Testis (tissue), 3 donors: Measurements from ENCODE around the gene EXO1. TPM values are rescaled to one million over a fixed set of nuclear protein-coding genes. Genes with fewer than 3 reads are reported as not detected.
"Not testable (repeated sequence)": the region's sequence is repeated elsewhere in the genome, so short reads cannot be mapped to it uniquely, and the experiment has no call there.

Experiments used
- DNase-seq: peaks from one replicate; pipeline ENCODE4 v3.0.0-alpha.2; 2019
- H3K27ac ChIP-seq, 2 donors: fragments of 200-600 bp; sonication (generic); one replicate each; pipeline ENCODE4 v1.5.1; 2019
- H3K27me3 ChIP-seq: fragments of 200-600 bp; sonication (generic); one replicate; pipeline ENCODE4 v1.5.1; 2019
- H3K36me3 ChIP-seq: fragments of 200-600 bp; sonication (generic); one replicate; pipeline ENCODE4 v1.5.1; 2017; ENCODE audit warnings: low read depth; ENCODE audit errors: missing control alignments
- H3K4me1 ChIP-seq: fragments of 200-600 bp; sonication (generic); one replicate; pipeline ENCODE4 v1.5.1; 2019
- H3K4me3 ChIP-seq, 2 donors: fragments of 200-600 bp; sonication (generic); one replicate each; pipeline ENCODE4 v1.5.1; 2017 to 2019
- H3K9me3 ChIP-seq: fragments of 200-600 bp; sonication (generic); one replicate; pipeline ENCODE4 v1.5.1; 2017
- POLR2A ChIP-seq: fragments of 450-650 bp; IDR thresholded peaks from one replicate; pipeline ENCODE4 v1.6.1; 2017; ENCODE audit warnings: antibody characterized with exemption, mild to moderate bottlenecking, moderate library complexity
- WGBS, 2 donors: methylation state at CpG; one replicate each; pipeline ENCODE4 v1.1.5; 2018; 5-methylcytosine and 5-hydroxymethylcytosine counted together
- intact Hi-C: fragments of 100-400 bp; cut with DNase I; formaldehyde crosslinking; loops from one replicate; pipeline ENCODE4 v1.15.1; 2023; ENCODE audit warnings: low total_unique reads
- polyA plus RNA-seq: library from polyadenylated mRNA; stranded (reverse); fragments of 350-450 nt; fragmentation: Illumina TruSeq; extraction: RNeasy Lipid Tissue Mini Kit (QIAGEN cat#74804); gene quantifications from one replicate; pipeline ENCODE4 v1.2.3, GENCODE V29; 2014; ENCODE audit warnings: low read depth, low replicate concordance; ENCODE audit not compliant: insufficient read depth
- total RNA-seq, 2 donors: library from RNA; depleted of rRNA; stranded (reverse); fragments of >200 nt; gene quantifications; one replicate each; pipeline ENCODE4 v1.2.3, GENCODE V29; 2016
- TF ChIP-seq, protein P1 (sequence below), 3 experiments: fragments of 450-650 bp in 2 of 3; fragments of 200-600 bp in 1 of 3; sonication (generic) in 1 of 3; IDR thresholded peaks; one replicate each; pipeline ENCODE4 v1.5.1; 2016 to 2019; ENCODE audit warnings: antibody characterized with exemption in 3 of 3, mild to moderate bottlenecking in 2 of 3, moderate library complexity in 1 of 3

EXO1 gene
- total and polyA plus RNA-seq, 3 donors from 2014 or later: 8.2 to 8.4 (median 8.3) TPM

DNA sequence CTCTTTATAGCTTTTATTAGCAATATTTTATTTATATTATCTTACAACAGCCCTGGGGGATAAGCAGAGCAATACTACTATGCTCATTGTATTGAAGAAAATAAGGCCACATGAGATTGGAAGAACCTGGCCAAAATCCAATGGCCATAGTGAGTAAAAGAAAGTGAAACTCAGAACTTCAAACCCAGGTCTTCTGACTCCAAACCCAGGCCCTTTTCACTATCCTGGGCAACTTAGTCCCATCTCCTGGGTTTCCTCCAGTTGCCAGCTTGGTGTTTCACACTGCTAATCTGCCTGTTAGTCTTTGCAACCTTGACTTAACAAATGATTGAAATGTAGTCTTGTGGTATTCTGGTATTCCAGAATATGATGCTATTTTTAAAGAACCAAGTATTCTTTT lies 22.4 kb upstream of the EXO1 start:
- intact Hi-C loops: no loop called here
- Histone ChIP-seq H3K4me1 (no peaks in the 10 kb centered on the region), H3K4me3 (no peak overlapping the region), H3K36me3 (no peaks in the 10 kb centered on the region), H3K27me3 (no peaks in the 10 kb centered on the region), H3K27ac (no peak overlapping the region), H3K9me3 (no peaks in the 10 kb centered on the region)
- DNase-seq: no peak
- no peak for TF ChIP-seq POLR2A

DNA sequence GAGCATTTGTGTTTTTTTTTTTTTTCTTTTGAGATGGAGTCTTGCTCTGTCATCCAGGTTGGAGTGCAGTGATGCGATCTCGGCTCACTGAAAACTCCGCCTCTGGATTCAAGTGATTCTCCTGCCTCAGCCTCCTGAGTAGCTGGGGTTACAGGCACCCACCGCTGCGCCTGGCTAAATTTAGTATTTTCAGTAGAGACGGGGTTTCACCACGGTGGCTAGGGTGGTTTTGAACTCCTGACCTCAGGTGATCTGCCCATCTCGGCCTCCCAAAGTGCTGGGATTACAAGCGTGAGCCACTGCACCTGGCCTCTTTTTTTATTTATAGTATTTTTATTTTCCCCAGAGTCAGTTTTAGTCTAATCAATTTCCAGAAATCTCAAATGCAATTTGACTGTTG lies 21.4 kb upstream of the EXO1 start:
- H3K27me3 ChIP-seq, H3K4me1 ChIP-seq, H3K36me3 ChIP-seq, H3K4me3 ChIP-seq, DNase-seq, H3K27ac ChIP-seq, H3K9me3 ChIP-seq, intact Hi-C loops: not testable (repeated sequence)
- 90 to 98% methylated on average over 9 of the region's 9 CpGs for WGBS, 2 donors

DNA sequence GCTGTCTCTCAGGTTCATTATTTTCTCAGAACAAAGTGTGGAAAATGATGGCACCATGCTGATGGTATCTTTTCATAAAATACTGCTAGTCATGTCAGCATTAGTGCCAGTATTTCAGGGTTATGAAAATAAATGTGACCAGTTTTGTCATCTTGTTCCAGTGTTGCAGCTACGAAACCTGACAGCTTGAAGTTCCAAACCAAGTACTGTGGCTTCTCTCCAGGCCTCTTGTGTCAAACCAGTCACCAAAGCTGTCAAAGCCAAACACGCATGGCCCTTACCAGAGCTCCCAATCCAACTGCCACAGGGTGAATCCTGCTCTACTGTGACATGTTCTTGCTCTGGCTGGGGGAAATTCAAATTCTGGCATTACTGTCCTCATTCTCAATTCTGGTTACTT lies 20.7 kb upstream of the EXO1 start:
- Histone ChIP-seq H3K4me1 (no peaks in the 10 kb centered on the region), H3K4me3 (no peak overlapping the region), H3K27me3 (no peaks in the 10 kb centered on the region), H3K36me3 (no peaks in the 10 kb centered on the region), H3K27ac (no peak overlapping the region), H3K9me3 (no peaks in the 10 kb centered on the region)
- TF ChIP-seq, protein P1, sequence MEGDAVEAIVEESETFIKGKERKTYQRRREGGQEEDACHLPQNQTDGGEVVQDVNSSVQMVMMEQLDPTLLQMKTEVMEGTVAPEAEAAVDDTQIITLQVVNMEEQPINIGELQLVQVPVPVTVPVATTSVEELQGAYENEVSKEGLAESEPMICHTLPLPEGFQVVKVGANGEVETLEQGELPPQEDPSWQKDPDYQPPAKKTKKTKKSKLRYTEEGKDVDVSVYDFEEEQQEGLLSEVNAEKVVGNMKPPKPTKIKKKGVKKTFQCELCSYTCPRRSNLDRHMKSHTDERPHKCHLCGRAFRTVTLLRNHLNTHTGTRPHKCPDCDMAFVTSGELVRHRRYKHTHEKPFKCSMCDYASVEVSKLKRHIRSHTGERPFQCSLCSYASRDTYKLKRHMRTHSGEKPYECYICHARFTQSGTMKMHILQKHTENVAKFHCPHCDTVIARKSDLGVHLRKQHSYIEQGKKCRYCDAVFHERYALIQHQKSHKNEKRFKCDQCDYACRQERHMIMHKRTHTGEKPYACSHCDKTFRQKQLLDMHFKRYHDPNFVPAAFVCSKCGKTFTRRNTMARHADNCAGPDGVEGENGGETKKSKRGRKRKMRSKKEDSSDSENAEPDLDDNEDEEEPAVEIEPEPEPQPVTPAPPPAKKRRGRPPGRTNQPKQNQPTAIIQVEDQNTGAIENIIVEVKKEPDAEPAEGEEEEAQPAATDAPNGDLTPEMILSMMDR (IDR thresholded peaks at IDR 0.05): no peak
- no peak for TF ChIP-seq POLR2A
- intact Hi-C loops: no loop called here
- WGBS, 2 donors: 84 to 86% methylated on average over 2 of the region's 2 CpGs
- no peak for DNase-seq

DNA sequence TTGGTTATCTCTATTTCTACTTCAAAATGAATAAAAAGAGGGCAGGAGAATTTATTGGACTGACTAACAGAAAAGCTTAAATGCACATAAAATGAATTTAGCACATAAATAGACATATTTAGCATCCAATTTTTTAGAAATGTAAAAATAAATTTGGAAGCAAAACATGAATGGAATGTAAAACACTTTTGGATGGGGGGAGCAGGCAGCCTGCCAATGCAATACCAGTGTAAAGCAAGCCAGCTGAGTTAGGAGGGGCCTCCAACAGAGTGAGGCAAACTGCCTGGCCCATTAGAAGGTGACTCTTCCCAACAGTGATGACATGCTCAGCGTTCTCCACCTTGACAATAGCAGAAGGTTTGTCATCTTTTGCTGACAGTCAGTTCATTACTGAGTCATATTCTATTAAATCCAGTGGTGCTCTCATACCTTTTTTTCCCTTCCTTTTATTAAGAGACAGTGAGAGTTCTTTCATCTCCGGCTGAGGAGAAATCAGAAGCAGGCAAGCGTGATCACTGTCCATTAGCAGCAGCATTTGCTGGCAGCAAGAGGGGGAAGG lies 19.5 kb upstream of the EXO1 start:
- H3K4me1 ChIP-seq: no peaks in the 10 kb centered on the region
- DNase-seq: no peak
- no peak for TF ChIP-seq POLR2A
- TF ChIP-seq, protein P1 (IDR thresholded peaks at IDR 0.05): no peak
- H3K27ac ChIP-seq: no peak overlapping the region
- no peaks in the 10 kb centered on the region for H3K9me3 ChIP-seq
- intact Hi-C loops: no loop called here
- 75 to 84% methylated on average over 3 of the region's 3 CpGs for WGBS, 2 donors
- H3K4me3 ChIP-seq: no peak overlapping the region
- H3K36me3 ChIP-seq: no peaks in the 10 kb centered on the region
- H3K27me3 ChIP-seq: no peaks in the 10 kb centered on the region

DNA sequence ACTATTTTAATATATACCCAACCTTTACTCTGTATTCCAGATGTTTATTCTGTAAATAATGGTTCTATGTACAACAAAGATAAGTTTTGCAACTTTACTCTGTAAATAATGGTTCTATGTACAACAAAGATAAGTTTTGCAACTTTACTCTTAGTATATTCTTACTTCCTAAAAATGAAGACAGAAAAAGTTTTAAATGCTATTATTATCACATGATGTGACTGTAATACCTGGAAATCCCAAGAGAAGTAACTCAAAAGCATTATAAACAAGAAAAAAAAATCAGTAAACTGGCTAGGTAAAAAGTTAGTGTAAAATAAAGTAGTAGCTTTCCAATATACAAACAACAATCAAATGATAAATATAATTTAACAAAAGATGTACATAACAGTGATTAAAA lies 18.5 kb upstream of the EXO1 start:
- intact Hi-C loops: no loop called here
- H3K27ac ChIP-seq: no peak overlapping the region
- DNase-seq: no peak
- H3K4me3 ChIP-seq: no peak overlapping the region
- no peaks in the 10 kb centered on the region for H3K36me3 ChIP-seq
- no peaks in the 10 kb centered on the region for H3K9me3 ChIP-seq
- no peaks in the 10 kb centered on the region for H3K27me3 ChIP-seq
- H3K4me1 ChIP-seq: no peaks in the 10 kb centered on the region
- TF ChIP-seq, protein P1 (IDR thresholded peaks at IDR 0.05): no peak
- TF ChIP-seq POLR2A: no peak

DNA sequence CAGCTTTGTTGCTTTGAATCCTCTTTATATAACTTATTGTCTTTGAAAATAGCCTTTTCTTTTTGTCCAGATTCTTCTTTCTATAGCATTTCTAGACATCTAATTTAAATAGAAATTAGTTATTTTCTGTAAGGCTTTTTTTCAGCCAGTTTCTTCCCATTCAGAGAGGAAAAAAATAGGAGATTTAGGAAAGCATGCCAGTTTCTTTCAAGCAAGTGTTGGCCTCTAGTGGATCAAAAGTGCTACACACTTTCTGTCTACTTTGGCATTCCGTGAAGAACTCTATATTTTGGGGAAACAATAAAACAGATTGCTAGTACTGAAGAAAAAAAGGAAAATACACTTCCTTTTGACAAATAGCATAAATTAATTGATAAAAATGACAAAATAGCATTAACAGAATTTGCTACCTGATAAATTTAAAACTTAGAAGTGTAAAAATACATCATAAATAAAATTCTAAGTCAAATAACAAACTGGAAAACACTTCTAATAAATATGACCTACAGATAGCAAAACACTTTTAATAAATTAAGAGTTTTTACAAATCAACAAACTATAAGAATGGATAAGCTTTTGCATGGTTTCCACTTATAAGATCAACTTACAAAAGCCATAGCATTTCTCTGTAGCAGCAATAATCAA lies 13.1 kb upstream of the EXO1 start:
- no peaks in the 10 kb centered on the region for H3K9me3 ChIP-seq
- intact Hi-C loops: loop anchor here (10.0 kb wide), 1 partner anchor 220 kb away; no protein-coding TSS in a partner anchor
- H3K4me3 ChIP-seq: no peak overlapping the region
- no peak for DNase-seq
- WGBS, 2 donors: 14 to 35% methylated on average over 1 of the region's 1 CpG
- H3K4me1 ChIP-seq: no peaks in the 10 kb centered on the region
- no peak overlapping the region for H3K27ac ChIP-seq
- TF ChIP-seq, protein P1 (IDR thresholded peaks at IDR 0.05): peak; percentile 64 to 72 (median 70)
- no peak for TF ChIP-seq POLR2A
- no peaks in the 10 kb centered on the region for H3K36me3 ChIP-seq
- H3K27me3 ChIP-seq: no peaks in the 10 kb centered on the region
